Dendritic cell treated with granulocyte-macrophage colony-stimulating factor and Interleukin-4, amounts not matched to agents 40 ng/mL and 50 ng/mL, for 4 days (primary cell): ENCODE results near the gene ZNF556.
A peak's percentile ranks its signal among the peaks of the same experiment; 100 is the strongest.
"Not testable (repeated sequence)": the region's sequence is repeated elsewhere in the genome, so short reads cannot be mapped to it uniquely, and the experiment has no call there.

Experiments used
- H3K27ac Mint-ChIP-seq: one replicate; pipeline ENCODE4 v1.8.0; 2022; ENCODE audit warnings: mild to moderate bottlenecking, mixed read lengths
- H3K27me3 Mint-ChIP-seq: one replicate; pipeline ENCODE4 v1.8.0; 2022; ENCODE audit warnings: mild to moderate bottlenecking, mixed read lengths
- H3K36me3 Mint-ChIP-seq: one replicate; pipeline ENCODE4 v1.8.0; 2022; ENCODE audit warnings: low read depth, mixed read lengths
- H3K4me1 Mint-ChIP-seq: one replicate; pipeline ENCODE4 v1.8.0; 2022; ENCODE audit warnings: low read depth, mixed read lengths
- H3K4me3 Mint-ChIP-seq: one replicate; pipeline ENCODE4 v1.8.0; 2022; ENCODE audit warnings: mild to moderate bottlenecking, moderate library complexity, mixed read lengths
- H3K9me3 Mint-ChIP-seq: one replicate; pipeline ENCODE4 v1.8.0; 2022; ENCODE audit warnings: mixed read lengths
- intact Hi-C: fragments of 100-400 bp; cut with micrococcal nuclease; formaldehyde crosslinking; loops from one replicate; pipeline ENCODE4 v1.15.0; 2022

The ZNF556 gene

DNA sequence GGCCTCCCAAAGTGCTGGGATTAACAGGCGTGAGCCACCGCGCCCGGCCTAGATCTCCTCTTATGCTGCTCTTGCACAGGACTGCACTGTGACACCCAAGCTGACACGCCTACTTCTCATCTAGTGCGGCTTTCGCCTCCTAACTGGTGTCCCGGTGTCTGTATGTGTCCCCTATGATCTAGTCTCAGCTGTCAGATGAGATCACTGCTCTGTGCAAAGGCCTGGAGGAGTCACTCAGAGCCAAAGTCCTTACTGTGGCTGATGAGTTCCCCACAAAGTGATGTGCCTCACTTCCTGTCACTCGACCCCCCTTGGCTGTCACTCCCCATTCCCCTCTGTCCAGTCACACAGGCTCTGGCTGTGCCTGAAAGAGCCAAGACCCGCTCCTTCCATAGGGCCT lies 2.5 kb downstream of the ZNF556 start:
- Mint-ChIP-seq H3K36me3 (no peaks in the 10 kb centered on the region), H3K9me3 (peaks cover 20% of the 10 kb centered on the region), H3K27ac (no peak overlapping the region), H3K4me3 (no peak overlapping the region), H3K27me3 (no peaks in the 10 kb centered on the region), H3K4me1 (peaks cover 5% of the 10 kb centered on the region)
- intact Hi-C loops: no loop called here

GRCh38 chr19:2872175-2872574 lies 5.0 kb downstream of the ZNF556 start:
- not testable (repeated sequence) for H3K4me3 Mint-ChIP-seq, H3K36me3 Mint-ChIP-seq, H3K27ac Mint-ChIP-seq, H3K4me1 Mint-ChIP-seq, H3K27me3 Mint-ChIP-seq
- peaks cover 16% of the 10 kb centered on the region for H3K9me3 Mint-ChIP-seq
- intact Hi-C loops: loop anchor here (2.0 kb wide), 1 partner anchor 223 kb away; no protein-coding TSS in a partner anchor

GRCh38 chr19:2877398-2878331 lies 10.5 kb downstream of the ZNF556 start:
- Mint-ChIP-seq H3K27ac (no peak overlapping the region), H3K9me3 (peaks cover 27% of the 10 kb centered on the region), H3K36me3 (no peaks in the 10 kb centered on the region), H3K4me1 (no peaks in the 10 kb centered on the region), H3K4me3 (no peak overlapping the region), H3K27me3 (no peaks in the 10 kb centered on the region)
- intact Hi-C loops: no loop called here

GRCh38 chr19:2883686-2884439 lies 16.7 kb downstream of the ZNF556 start:
- intact Hi-C loops: no loop called here
- peaks cover 6% of the 10 kb centered on the region for H3K4me1 Mint-ChIP-seq
- H3K27ac Mint-ChIP-seq: no peak overlapping the region
- no peaks in the 10 kb centered on the region for H3K36me3 Mint-ChIP-seq
- H3K4me3 Mint-ChIP-seq: no peak overlapping the region
- peaks cover 7% of the 10 kb centered on the region for H3K9me3 Mint-ChIP-seq
- no peaks in the 10 kb centered on the region for H3K27me3 Mint-ChIP-seq

DNA sequence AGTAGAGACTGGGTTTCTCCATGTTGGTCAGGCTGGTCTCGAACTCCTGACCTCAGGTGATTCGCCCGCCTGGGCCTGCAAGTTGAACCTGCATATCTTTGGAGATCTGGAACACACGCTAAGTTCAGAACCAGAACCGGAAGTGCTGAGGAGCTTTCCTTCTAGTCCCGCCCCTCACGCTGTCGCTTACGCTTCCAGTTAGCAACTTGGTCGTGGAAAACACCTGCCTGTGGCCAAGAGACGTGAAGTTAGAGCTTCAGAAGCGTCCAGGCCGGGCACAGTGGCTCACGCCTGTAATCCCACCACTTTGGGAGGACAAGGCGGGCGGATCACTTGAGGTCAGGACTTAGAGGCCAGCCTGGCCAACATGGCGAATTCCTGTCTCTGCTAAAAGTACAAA lies 18.6 kb downstream of the ZNF556 start:
- no peaks in the 10 kb centered on the region for H3K36me3 Mint-ChIP-seq
- H3K4me1 Mint-ChIP-seq: peaks cover 6% of the 10 kb centered on the region
- intact Hi-C loops: no loop called here
- H3K27me3 Mint-ChIP-seq: no peaks in the 10 kb centered on the region
- H3K4me3 Mint-ChIP-seq: no peak overlapping the region
- no peak overlapping the region for H3K27ac Mint-ChIP-seq
- H3K9me3 Mint-ChIP-seq: no peaks in the 10 kb centered on the region

DNA sequence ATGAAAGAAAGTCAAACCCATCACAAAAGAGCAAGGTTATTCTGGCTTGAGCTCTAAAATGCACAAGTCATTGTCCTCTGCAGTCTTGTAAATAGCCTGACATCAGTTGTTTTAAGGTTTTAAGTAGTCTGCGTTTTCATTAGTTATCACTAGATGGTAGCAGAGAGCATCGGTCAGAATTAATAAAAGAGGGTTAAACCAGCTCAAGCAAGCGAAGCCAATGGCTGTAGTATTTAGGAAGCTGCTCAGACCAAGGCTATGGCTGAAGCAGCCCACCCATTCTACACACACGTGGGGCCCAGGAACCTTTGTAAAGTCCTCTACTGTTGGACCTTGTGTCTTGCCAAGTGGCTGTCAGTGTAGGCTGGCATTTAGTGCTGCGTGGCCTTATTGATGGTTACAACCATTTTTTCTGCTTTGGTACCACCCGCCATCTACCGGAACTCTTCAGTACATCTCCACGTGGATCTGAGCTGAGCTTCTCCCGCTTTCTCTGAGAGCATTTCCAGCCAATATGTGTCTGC lies 20.3 kb downstream of the ZNF556 start:
- Mint-ChIP-seq H3K4me3 (no peak overlapping the region), H3K9me3 (no peaks in the 10 kb centered on the region), H3K36me3 (no peaks in the 10 kb centered on the region), H3K4me1 (peaks cover 6% of the 10 kb centered on the region), H3K27ac (no peak overlapping the region), H3K27me3 (no peaks in the 10 kb centered on the region)
- intact Hi-C loops: no loop called here

DNA sequence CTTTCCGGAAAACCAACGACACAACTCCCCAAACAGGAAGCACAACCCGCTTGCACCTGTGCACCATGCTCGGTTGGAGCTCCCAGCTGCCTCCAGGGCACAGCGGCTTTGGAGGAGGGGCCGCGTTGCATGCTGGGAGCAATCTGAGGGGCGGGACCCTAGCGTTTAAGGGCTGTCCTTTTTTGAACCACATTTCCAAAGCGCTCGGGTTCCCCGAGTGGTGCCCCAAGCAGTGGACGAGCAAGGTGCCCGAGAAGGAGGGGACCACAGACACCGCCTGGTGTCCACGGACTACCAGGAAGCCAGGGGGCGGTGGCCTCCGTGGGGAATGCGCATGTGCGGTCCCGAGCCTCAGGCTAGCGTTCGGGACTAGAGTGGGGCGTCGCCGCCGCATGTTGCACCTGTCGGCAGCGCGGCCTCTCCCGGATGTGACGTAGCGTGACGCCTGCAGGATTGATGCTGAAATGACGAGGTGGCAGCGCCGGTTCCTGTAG lies 21.6 kb downstream of the ZNF556 start:
- Mint-ChIP-seq H3K9me3 (no peaks in the 10 kb centered on the region), H3K36me3 (no peaks in the 10 kb centered on the region), H3K4me3 (peak overlapping the region; percentile 58), H3K4me1 (peaks cover 6% of the 10 kb centered on the region), H3K27me3 (no peaks in the 10 kb centered on the region), H3K27ac (peak overlapping the region; percentile 49)
- intact Hi-C loops: no loop called here

DNA sequence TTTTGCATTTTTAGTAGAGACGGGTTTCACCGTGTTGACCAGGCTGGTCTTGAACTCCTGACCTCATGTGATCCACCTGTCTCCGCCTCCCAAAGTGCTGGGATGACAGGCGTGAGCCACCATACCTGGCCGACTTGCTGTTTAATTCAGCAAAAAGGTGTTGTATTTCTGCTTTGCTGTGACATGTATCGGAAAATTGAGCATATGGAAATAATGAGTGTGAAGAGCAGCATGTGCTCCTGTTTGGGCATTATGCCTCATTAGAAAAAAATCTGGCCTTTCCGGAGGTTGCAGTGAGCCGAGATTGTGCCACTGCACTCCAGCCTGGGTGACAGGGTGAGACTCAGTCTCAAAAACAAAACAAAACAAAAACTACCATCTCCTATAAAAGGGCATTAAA lies 23.4 kb downstream of the ZNF556 start:
- intact Hi-C loops: loop anchor here (2.0 kb wide), 1 partner anchor 34 kb away; no protein-coding TSS in a partner anchor
- H3K27ac Mint-ChIP-seq, H3K4me3 Mint-ChIP-seq, H3K36me3 Mint-ChIP-seq, H3K27me3 Mint-ChIP-seq, H3K9me3 Mint-ChIP-seq, H3K4me1 Mint-ChIP-seq: not testable (repeated sequence)

- intact Hi-C loops: no loop called here
- Mint-ChIP-seq H3K27ac (no peak overlapping the region), H3K36me3 (peaks cover 11% of the 10 kb centered on the region), H3K27me3 (no peaks in the 10 kb centered on the region), H3K9me3 (peaks cover 13% of the 10 kb centered on the region), H3K4me3 (no peak overlapping the region), H3K4me1 (peaks cover 4% of the 10 kb centered on the region)
Measured at GRCh38 chr19:2896694-2897093, 29.6 kb downstream of the ZNF556 start.

DNA sequence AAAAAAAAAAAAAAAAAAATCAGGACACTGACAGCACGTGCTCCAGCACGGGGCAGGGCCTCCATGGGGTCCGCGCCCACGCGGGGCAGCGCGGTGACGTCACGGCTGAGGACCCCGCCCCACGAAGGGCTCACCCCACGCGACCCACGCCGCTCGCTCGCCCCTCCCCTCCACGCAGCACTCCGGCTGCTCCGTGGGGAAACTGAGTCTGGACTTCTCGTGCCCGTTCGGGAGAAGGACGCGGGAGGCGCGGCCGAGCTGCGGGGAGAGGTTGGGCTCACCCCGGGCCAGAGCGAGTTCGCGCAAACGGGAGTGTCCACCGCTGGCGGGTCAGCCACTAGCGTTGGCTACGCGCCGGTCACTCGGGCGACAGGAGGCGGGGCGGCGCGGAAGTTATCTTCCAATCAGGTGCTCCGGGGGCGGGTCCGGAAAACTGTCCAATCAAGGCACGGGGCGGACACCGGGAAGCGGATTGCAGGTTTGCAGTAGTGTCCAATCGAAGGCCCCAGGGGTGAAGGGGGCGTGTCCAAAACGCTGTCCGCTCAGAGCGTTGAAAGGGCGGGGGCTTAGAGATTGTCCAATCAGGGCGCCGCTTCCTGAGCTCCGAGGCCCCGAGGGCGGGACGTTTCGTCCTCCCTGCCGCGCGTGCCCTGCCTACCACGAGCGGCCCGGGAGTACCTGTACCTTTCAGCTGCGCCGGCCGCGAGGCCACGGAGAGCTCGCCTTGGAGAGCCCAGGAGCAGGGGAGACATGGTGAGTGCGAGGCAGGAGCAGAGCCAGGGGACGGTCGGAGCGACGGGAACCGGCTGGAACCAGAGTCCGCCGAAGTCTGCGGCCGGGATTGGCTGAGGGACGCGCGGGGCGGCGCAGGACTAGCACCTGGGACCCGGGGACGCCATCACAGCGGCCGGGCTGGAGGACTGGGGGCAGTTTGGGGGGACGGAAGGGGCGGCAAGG lies 33.4 kb downstream of the ZNF556 start, which contains the start of gene ZNF57:
Gene ZNF57 (plus strand): TSS at position 633 of the 957 bp plus-strand sequence. CDS start 118 bp downstream, at position 751.
- H3K36me3 Mint-ChIP-seq: peaks cover 11% of the 10 kb centered on the region
- H3K4me1 Mint-ChIP-seq: peaks cover 11% of the 10 kb centered on the region
- peaks cover 13% of the 10 kb centered on the region for H3K9me3 Mint-ChIP-seq
- H3K27me3 Mint-ChIP-seq: no peaks in the 10 kb centered on the region
- peak within 1 kb of the TSS; percentile 98 for H3K4me3 Mint-ChIP-seq
- intact Hi-C loops: no loop called here
- H3K27ac Mint-ChIP-seq: peak within 1 kb of the TSS; percentile 92

DNA sequence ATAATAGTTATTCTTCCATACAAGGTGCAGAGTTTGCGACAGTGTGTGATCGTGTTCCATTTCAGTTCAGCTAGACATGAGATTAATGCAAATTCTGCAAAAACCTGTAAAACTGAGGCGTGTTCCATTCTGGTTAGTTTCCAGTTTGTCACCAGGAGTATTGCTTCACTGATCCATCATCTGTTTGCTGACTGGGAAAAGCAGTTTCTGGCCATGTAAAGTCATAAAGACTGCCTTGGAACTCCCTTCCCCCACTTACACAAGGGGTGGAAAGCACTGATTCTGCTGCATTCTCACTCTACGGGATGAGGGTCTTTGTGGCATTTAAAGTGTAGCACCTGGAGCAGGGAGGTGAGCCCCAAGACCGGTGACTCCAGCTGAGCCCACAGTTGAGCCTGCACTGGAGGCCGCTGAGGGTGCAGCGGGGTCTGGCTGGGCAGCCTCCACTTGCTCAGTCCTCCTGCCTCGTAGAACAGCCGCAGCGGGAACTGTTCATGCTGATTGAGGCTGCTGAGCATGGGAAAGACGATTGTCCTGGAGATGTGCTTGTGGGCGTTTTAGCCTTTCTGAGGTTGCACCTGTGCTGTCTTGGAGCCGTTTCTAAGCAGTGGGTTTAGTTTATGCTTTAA lies 35.6 kb downstream of the ZNF556 start:
- intact Hi-C loops: no loop called here

DNA sequence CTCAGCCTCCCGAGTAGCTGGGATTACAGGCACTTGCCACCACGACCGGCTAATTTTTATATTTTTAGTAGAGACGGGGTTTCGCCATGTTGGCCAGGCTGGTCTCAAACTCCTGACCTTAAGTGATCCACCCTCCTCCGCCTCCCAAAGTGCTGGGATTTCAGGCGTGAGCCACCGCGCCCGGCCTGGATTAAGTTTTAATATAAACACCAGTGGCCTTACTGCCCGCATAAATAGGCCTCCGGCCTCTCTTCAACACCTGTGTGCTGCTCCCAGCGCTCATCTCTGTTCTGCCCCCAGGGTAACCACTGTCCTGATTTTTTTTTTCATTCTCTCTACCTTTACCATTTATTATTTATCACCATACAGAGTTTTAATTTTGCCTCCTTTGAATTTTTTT lies 36.2 kb downstream of the ZNF556 start:
- H3K9me3 Mint-ChIP-seq, H3K27ac Mint-ChIP-seq, H3K4me3 Mint-ChIP-seq, H3K27me3 Mint-ChIP-seq, intact Hi-C loops: not testable (repeated sequence)
- Mint-ChIP-seq H3K4me1 (peaks cover 11% of the 10 kb centered on the region), H3K36me3 (peaks cover 26% of the 10 kb centered on the region)

More for the DNA sequence above, 35.6 kb downstream of the ZNF556 start:
- Mint-ChIP-seq H3K4me3 (no peak overlapping the region), H3K4me1 (peaks cover 11% of the 10 kb centered on the region), H3K27ac (no peak overlapping the region), H3K36me3 (peaks cover 26% of the 10 kb centered on the region), H3K27me3 (no peaks in the 10 kb centered on the region), H3K9me3 (no peaks in the 10 kb centered on the region)
